ENCODE data around the gene OPN3. TPM values are rescaled to one million over a fixed set of nuclear protein-coding genes. Genes with fewer than 3 reads are reported as not detected.

Gene OPN3
- total and polyA plus RNA-seq, 9 of the 15 experiments (the other 6 are each of a cell fraction or from before 2014, with no cell fraction given): 4.2 to 34.6 (median 17.0) TPM

GRCh38 chr1:241582921-241583321, 57.2 kb downstream of the OPN3 start (continued):
- TF ChIP-seq CHD7 (IDR thresholded peaks at IDR 0.05; ENCODE audit: low read depth, low read length) (no peak), DPF2 (IDR thresholded peaks at IDR 0.05) (no peak), PHF21A (IDR thresholded peaks at IDR 0.05; ENCODE audit: borderline replicate concordance, low read depth) (no peak), PYGO2 (tag; IDR thresholded peaks at IDR 0.05) (no peak), COPS2 (conservative IDR thresholded peaks at IDR 0.05) (no peak), HNRNPUL1 (IDR thresholded peaks at IDR 0.05; ENCODE audit: low read length) (no peak), NKRF (IDR thresholded peaks at IDR 0.05; ENCODE audit: borderline replicate concordance) (no peak), TAF1 (IDR thresholded peaks at IDR 0.05; ENCODE audit: control insufficient read depth, extremely low read depth, insufficient read depth, low read length, severe bottlenecking) (no peak)
